ENCODE measurements around the gene PAK4.

The PAK4 gene

DNA sequence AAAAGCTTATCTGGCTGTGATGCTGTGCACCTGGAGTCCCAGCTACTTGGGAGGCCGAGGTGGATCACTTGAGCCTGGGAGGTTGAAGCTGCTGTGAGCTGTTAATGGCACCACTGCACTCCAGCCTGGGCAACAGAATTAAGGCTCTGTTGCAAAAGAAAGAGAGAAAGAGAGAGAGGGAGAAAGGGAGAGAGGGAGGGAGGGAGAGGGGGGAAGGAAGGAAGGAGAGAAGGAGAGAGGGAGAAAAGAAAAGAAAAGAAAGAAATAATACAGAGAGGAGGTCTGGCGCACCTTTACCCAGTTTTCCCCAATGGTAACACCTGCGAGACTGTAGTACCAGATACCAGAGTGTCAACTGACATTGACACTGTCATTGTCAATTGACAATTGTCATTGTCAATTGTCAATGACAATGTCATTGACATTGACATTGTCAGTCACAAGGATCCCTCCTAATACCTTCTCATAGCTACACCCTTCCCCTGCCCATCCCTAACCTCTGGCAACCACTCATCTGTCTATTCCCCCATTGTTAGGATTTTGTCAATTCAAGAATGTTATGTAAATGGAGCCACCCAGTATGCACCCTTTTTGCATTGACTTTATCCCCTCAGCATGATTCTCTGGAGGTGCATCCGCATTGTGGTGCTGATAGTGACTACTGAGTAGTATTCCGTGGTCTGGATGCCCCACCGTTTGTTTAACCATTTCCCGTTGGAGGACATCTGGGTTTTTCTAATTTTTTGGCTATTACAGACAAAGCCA is 21.3 kb downstream of the PAK4 start:
- no peak for DNase-seq (ENCODE audit: low spot score)

DNA sequence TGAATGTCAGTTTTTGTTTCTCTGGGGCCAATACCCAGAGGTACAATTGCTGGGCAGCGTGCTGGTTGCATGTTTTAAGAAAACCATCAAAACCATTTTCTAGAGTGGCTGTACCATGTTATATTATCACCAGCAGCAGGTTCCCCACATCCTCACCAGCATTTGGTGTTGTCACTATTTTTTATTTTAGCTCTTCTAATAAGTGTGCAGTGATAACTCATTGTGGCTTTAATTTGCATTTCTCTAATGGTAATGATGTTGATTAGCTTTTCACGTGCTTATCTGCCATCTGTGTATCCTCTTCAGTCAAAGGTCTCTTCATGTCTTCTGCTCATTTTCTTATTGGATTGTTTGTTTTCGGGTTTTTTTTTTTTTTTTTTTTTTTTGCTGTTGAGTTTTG is 21.9 kb downstream of the PAK4 start:
- no peak for DNase-seq (ENCODE audit: low spot score)

- DNase-seq (ENCODE audit: low spot score) = no peak
Measured at GRCh38 chr19:39148939-39149529, 23.4 kb downstream of the PAK4 start.

DNA sequence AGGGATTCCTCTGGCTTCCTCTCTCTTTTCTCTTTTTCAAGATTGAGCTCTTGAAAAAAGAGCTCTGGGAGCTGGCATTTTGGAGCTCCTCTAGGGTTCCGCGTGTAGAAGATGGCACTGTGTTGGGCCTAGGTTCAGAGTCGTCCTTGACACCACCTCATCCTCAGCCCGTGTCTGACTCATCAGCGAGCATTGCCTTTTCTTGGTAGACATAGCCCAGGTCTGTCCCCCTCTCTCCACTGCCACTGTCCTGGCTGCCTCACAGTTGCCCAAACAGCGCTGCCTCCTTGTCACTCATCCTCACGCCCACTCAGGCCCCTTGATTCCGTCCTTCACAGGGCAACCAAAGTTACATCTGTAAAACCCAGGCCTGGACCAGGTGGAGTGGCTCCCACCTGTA is 24.6 kb downstream of the PAK4 start:
- DNase-seq (ENCODE audit: low spot score) = no peak

DNA sequence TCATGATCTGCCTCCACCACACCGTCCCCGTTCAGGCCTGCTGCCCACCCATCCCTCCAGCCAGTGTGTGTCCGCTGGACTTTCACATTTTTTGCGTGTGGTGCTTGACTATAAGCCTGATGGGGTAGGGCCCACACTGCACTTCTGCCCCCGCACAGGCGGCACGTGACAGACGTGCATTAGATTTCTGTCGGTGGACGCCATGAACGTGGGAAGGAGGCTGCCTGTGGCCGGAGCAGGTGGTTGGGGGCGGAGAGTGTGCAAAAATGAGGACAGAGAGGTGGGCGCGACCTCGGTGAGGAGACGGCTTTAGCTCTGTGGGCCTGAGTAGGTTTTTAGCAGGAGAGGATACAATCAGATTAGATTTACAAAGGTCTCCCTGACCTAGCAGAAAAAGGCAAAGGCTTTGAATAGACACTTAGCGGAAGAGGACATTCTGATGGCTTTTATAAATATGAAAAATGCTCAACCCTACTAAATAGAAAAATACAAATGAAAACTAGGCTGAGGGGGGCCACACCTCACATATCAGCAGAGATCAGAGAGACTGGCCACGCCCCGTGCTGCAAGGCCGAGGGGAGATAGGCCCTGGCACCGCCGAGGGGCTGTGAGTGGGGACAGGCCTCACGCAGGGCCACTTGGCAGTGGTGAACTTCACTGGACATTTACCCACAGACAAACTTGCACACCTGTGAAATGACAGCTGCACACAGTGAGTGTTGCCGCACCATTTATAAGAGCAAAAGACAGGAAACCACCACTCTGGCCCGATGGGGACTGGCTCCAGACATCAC is 25.4 kb downstream of the PAK4 start:
- DNase-seq (ENCODE audit: low spot score) = no peak

- no peak for DNase-seq (ENCODE audit: low spot score)
Measured at GRCh38 chr19:39152066-39152465, 26.5 kb downstream of the PAK4 start.

GRCh38 chr19:39154100-39154628 is 28.6 kb downstream of the PAK4 start:
- DNase-seq (ENCODE audit: low spot score) = no peak

- DNase-seq (ENCODE audit: low spot score) = no peak
Measured at GRCh38 chr19:39154629-39155100, 29.1 kb downstream of the PAK4 start.

- DNase-seq (ENCODE audit: low spot score) = no peak
Measured at GRCh38 chr19:39155114-39155700, 29.6 kb downstream of the PAK4 start.

DNA sequence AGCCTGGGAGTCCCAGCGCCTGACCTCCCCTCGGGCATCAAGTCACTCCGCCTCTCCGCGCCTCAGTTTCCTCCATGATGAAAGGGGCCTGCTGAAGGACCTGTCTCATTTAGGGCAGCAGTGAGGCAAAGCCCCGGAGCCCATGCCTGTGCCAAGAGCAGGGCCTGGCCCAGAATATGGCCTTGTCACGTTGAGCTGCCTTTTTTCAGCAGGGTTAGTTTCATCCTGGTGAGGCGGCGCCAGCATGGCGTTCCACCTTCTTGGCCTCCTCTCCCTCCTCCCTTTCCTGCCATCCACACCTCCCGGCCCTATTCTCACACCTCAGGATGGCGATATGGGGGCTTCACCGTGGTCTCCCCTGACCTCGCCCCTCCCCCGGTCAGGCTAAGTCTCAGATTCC is 30.2 kb downstream of the PAK4 start:
- DNase-seq (ENCODE audit: low spot score) = no peak

- DNase-seq (ENCODE audit: low spot score) = no peak
Measured at GRCh38 chr19:39156326-39157230, 31.0 kb downstream of the PAK4 start.

DNA sequence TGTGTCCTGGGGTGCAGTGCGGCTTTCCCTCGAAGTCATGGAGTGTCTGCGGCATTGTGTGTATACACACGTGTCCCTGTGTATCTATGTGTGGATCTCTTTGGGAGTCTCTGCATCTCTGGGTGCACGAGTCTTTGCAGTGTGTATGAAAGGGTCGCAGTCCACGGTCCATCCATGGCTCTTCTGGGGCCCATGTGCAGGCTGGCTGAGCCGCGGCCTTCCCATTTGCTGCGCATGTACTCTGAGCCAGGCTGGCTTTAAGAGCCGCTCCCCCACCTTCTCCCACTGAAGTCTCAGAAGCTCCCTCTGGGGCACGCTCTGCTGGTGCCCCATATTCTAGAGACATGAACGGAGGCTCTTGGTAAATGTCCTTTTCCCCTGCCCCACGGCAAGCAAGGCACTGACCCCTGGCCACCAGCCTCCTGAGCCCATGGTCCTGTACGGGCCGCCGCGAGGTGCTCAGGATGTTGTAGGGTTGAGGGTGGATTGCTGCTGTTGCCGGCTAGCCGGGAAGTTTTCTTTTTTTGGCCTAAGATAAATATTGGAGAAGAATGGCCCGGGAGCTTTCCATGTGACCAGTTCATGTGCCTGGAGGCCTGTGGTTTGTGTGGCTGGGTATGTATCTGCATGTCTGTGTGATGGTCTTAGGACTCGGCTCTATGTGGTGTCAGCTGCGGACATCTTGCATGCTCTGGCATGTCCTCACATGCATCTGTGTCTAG is 31.9 kb downstream of the PAK4 start:
- no peak for DNase-seq (ENCODE audit: low spot score)

- DNase-seq (ENCODE audit: low spot score) = no peak
Measured at GRCh38 chr19:39157997-39158389, 32.4 kb downstream of the PAK4 start.

DNA sequence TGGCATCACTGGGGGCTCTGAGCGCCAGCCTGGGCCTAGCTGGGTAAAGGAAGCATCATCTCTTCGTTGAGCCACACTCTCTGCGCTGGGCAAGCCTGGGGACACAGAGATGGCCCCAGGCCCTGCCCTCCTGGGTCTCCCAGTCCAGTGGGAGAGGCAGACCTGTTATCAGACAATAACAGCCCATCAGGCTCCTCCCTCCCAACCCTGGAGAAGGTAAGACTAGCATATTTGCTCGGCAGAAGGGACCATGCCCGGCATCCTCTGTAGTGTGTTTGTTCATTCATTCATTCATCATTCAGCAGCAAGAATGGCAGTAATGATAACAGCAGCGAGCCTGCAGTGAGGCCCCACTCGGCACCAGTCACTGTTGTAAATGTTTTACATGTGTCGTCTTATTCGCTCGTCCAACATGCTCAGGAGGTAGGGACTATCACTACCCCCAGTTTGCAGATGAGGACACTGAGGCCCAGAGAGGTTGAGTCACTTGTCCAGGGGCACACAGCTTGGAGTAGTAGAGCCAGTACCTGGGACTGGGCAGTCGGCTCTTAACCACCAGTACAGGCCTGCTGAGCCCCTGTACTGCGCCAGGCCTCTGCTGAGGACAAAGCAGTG is 33.2 kb downstream of the PAK4 start:
- DNase-seq (ENCODE audit: low spot score) = no peak

- DNase-seq (ENCODE audit: low spot score) = no peak
Measured at GRCh38 chr19:39160523-39160861, 34.9 kb downstream of the PAK4 start.

DNA sequence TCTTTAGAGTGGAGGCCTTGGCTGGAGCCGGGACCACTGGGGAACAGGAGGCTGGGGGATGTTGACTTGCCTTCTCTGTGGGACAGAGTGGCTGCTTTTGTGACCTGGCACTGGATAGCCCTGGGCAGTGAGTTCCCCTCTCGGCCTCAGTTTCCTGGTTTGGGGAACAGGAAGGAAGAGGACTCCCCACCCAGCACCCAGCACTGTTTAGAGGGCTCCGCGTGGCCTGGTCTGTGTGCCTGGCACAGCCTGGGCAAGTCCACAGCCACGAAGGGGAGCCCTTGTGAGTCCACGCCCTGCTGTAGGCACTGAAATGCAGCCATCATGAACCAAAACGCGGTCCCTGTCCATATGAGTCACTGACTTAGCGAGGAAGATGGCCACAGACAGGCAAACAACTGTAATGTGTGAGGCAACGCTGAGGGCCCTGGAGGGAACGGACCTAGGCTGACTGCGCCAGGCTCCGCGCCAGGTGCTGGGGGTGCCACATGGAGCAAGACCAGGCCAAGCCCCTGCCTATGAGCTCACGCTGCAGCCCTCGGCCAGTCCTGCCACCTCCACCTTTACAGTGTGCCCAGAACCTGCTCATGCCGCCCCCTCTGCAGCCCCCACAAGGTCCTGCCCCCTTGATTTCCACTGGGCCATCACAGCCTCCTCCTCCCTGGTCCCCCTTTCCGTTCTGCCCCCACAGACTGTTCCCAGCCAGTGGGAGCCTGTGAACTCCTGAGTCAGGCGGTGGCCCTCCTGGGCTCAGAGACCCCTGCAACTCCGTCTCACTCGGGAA is 35.5 kb downstream of the PAK4 start:
- DNase-seq (ENCODE audit: low spot score) = no peak

- DNase-seq (ENCODE audit: low spot score) = no peak
Measured at GRCh38 chr19:39162441-39163043, 37.0 kb downstream of the PAK4 start.

DNA sequence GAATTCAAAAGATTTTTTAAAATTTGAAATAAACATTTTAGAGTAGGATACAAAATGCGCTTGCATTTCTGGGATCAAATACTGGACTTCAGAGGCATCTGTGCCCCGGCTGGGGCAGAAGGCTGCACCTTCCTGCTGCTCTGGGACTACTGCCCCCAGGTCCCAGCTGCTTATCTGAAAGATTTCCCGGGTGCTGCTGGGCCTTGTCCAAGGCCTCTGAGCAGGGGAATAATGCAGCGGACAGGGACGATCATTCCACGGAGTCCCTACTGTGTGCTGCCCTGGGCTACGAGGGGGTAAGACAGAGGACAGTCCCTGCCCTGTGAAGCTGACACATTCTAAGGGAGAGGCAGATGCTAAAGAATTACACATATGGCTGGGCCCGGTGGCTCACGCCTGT is 38.0 kb downstream of the PAK4 start:
- DNase-seq (ENCODE audit: low spot score) = no peak

DNA sequence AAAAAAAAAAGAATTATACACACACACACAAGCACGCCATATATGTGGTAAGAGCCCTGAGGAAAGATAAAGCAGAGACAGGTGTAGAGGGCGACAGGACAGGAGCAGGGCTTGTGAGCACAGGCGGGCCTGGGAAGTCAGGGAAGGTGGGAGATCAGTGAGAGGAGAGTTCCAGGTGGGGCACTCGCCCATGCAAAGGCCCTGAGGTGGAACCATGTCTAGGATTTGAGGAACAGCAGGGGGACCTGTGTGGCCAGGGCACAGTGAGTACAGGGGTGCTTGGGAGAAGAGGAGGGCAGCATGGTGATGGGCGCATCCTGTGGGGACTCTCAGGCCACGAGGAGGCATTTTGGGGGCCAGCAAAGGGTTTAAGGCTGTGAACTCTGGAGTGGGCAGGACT is 38.7 kb downstream of the PAK4 start:
- DNase-seq (ENCODE audit: low spot score) = no peak

Data from germinal center (tissue), 1 donor.